ENCODE results near the gene ABHD14A. TPM values are rescaled to one million over a fixed set of nuclear protein-coding genes. Genes with fewer than 3 reads are reported as not detected.

Gene ABHD14A
- total and polyA plus RNA-seq, 10 donors: 8.7 to 26.7 (median 15.0) TPM

- no peaks in the 10 kb centered on the region for H3K9me3 ChIP-seq
- H3K4me1 ChIP-seq: peaks cover 2 to 34% (median 27%) of the 10 kb centered on the region in 6 donors
- 84 to 92% (median 89%) methylated on average over 2 of the region's 2 CpGs for WGBS, 5 donors
- intact Hi-C loops (cut with DNase I; ENCODE audit: low total_unique reads): loop anchor here (2.0 to 10.0 kb wide), 4 partner anchors 55 to 143 kb away; partner anchors contain the start of genes DUSP7, PARP3 and RRP9
- H3K27me3 ChIP-seq (replicated peaks in 1 of 7): no peaks in the 10 kb centered on the region
- no peak overlapping the region for H3K4me3 ChIP-seq
- peaks cover 0 to 3% (median under 1%) of the 10 kb centered on the region in 6 donors for H3K36me3 ChIP-seq
- no peak for DNase-seq
- no peak for TF ChIP-seq POLR2AphosphoS5 (IDR thresholded peaks at IDR 0.05)
- no peak overlapping the region for H3K27ac ChIP-seq
These were observed 25.0 kb downstream of the ABHD14A start for GRCh38 chr3:51999846-52000245.

GRCh38 chr3:52001443-52001974 lies 26.6 kb downstream of the ABHD14A start:
- no peaks in the 10 kb centered on the region for H3K36me3 ChIP-seq
- intact Hi-C loops (cut with DNase I; ENCODE audit: low total_unique reads): loop anchor here (2.0 to 10.0 kb wide), 3 partner anchors 53 to 141 kb away; partner anchors contain the start of gene DUSP7
- 1 to 3% (median 2%) methylated on average over 13 to 18 of the region's 18 CpGs for WGBS, 5 donors

GRCh38 chr3:52002748-52003147 lies 27.9 kb downstream of the ABHD14A start:
- Histone ChIP-seq H3K4me3 (no peak overlapping the region), H3K9me3 (no peaks in the 10 kb centered on the region), H3K27ac (no peak overlapping the region), H3K4me1 (peaks cover 15 to 46% (median 39%) of the 10 kb centered on the region in 6 donors), H3K27me3 (replicated peaks in 1 of 7) (no peaks in the 10 kb centered on the region), H3K36me3 (no peaks in the 10 kb centered on the region)
- no peak for DNase-seq
- TF ChIP-seq POLR2AphosphoS5 (IDR thresholded peaks at IDR 0.05) (no peak), CTCF (IDR thresholded peaks at IDR 0.05 in 8 of 11, conservative IDR thresholded peaks at IDR 0.05 in 3 of 11) (no peak), POLR2A (IDR thresholded peaks at IDR 0.05) (no peak)
- 79 to 85% (median 83%) methylated on average over 6 of the region's 6 CpGs for WGBS, 5 donors
- intact Hi-C loops (cut with DNase I; ENCODE audit: low total_unique reads): loop anchor here (5.0 to 10.0 kb wide), 2 partner anchors 52 to 120 kb away; partner anchors contain the start of gene DUSP7

More at GRCh38 chr3:52001443-52001974, 26.6 kb downstream of the ABHD14A start:
- Histone ChIP-seq H3K27me3 (replicated peaks in 1 of 7) (no peaks in the 10 kb centered on the region), H3K9me3 (no peaks in the 10 kb centered on the region), H3K4me3 (no peak overlapping the region), H3K4me1 (peaks cover 15 to 37% (median 34%) of the 10 kb centered on the region in 6 donors), H3K27ac (no peak overlapping the region)
- peak; percentile 94 for DNase-seq
- TF ChIP-seq POLR2A (IDR thresholded peaks at IDR 0.05) (no peak), CTCF (IDR thresholded peaks at IDR 0.05 in 8 of 11, conservative IDR thresholded peaks at IDR 0.05 in 3 of 11) (peak; percentile 91 to 98 (median 93)), POLR2AphosphoS5 (IDR thresholded peaks at IDR 0.05) (peak; percentile 19 to 61 (median 50))

- peaks cover 15 to 46% (median 39%) of the 10 kb centered on the region in 6 donors for H3K4me1 ChIP-seq
- DNase-seq: no peak
- WGBS, 5 donors: 59 to 65% (median 65%) methylated on average over 15 to 16 of the region's 16 CpGs
- H3K9me3 ChIP-seq: no peaks in the 10 kb centered on the region
- H3K4me3 ChIP-seq: no peak overlapping the region
- peak overlapping the region in 4 of 8 donors; percentile 13 to 66 (median 40) for H3K27ac ChIP-seq
- TF ChIP-seq POLR2A (IDR thresholded peaks at IDR 0.05) (no peak), POLR2AphosphoS5 (IDR thresholded peaks at IDR 0.05) (peak in 1 of 3 donors; percentile 44), CTCF (IDR thresholded peaks at IDR 0.05 in 8 of 11, conservative IDR thresholded peaks at IDR 0.05 in 3 of 11) (peak in 8 of 11 experiments; percentile 12 to 60 (median 44))
- intact Hi-C loops (cut with DNase I; ENCODE audit: low total_unique reads): loop anchor here (5.0 to 10.0 kb wide), 2 partner anchors 51 to 118 kb away; partner anchors contain the start of gene DUSP7
- no peaks in the 10 kb centered on the region for H3K27me3 ChIP-seq (replicated peaks in 1 of 7)
- H3K36me3 ChIP-seq: no peaks in the 10 kb centered on the region
These were observed 29.4 kb downstream of the ABHD14A start for GRCh38 chr3:52004163-52004787.

All from spleen (tissue), 11 donors.